ENCODE data around the gene COBL.

DNA sequence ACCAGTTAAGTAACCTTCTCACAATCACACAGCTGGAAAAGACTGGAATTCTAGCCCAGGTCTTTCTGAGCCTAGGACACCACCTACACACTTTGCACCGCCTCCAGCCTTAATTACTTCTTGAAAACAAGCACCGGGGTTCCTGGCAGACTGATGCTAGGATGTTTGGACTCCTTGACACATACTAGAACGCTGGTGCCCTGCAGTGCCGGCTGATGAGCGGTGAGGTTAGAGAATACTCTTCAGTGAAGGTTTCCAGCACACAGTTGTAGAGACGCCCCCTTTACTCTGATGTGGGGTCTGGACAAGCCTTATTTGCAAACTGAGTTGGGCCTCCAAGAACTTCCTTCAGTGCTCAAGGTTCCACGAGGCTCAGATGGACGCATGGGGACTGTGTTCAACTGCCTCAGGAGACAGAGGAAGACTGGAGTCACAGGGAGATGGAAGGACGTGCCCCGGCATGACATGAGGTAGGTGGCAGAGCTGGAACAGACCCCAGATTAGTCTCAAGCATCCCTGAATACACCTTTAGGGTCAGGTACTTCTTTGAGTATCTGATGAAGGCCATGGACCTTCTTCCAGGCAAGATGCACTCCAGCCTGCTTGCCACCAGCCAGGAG lies 89.6 kb downstream of the COBL start:
- TF ChIP-seq, protein P1, sequence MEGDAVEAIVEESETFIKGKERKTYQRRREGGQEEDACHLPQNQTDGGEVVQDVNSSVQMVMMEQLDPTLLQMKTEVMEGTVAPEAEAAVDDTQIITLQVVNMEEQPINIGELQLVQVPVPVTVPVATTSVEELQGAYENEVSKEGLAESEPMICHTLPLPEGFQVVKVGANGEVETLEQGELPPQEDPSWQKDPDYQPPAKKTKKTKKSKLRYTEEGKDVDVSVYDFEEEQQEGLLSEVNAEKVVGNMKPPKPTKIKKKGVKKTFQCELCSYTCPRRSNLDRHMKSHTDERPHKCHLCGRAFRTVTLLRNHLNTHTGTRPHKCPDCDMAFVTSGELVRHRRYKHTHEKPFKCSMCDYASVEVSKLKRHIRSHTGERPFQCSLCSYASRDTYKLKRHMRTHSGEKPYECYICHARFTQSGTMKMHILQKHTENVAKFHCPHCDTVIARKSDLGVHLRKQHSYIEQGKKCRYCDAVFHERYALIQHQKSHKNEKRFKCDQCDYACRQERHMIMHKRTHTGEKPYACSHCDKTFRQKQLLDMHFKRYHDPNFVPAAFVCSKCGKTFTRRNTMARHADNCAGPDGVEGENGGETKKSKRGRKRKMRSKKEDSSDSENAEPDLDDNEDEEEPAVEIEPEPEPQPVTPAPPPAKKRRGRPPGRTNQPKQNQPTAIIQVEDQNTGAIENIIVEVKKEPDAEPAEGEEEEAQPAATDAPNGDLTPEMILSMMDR (IDR thresholded peaks at IDR 0.05), result no peak
- no peak for TF ChIP-seq POLR2A (IDR thresholded peaks at IDR 0.05)

Measured in right lobe of liver (tissue), 4 donors.